Measurements from ENCODE around the gene ZSWIM1.

Gene ZSWIM1

DNA sequence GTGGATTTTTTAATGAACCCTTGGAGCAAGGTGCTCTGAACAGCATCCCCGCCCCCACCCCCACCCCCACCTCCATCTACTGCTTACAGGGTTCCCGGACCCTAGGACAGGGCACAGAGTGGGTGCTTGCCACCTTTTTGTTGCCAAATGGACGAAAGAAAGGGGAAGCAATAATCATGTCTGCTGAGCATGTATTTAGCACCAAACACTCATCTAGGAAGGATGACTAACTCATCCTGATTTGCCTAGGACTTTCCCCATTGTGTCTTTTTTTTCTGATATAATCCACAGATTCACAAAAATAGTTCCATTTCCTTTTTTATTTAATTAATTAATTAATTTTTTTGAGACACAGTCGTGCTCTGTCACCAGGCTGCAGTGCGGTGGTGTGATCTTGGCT is 32.1 kb downstream of the ZSWIM1 start:
- H3K9ac ChIP-seq, result no peak overlapping the region
- H3K79me2 ChIP-seq (ENCODE audit: insufficient read depth, low read depth), result no peaks in the 10 kb centered on the region
- H3K4me3 ChIP-seq (IDR thresholded peaks at IDR 0.05; ENCODE audit: insufficient read depth, low read depth, low read length), result no peak overlapping the region
- no peak overlapping the region for H3K27ac ChIP-seq
- H3K27me3 ChIP-seq (ENCODE audit: insufficient read depth, low read depth), result no peaks in the 10 kb centered on the region
- H3K4me1 ChIP-seq (ENCODE audit: low read depth, poor library complexity, severe bottlenecking), result peaks cover 15% of the 10 kb centered on the region
- no peak overlapping the region for H2AFZ ChIP-seq (ENCODE audit: low read depth)
- H4K20me1 ChIP-seq (ENCODE audit: insufficient read depth), result no peaks in the 10 kb centered on the region
- H3K4me2 ChIP-seq, result no peak overlapping the region
- TF ChIP-seq, protein P1, sequence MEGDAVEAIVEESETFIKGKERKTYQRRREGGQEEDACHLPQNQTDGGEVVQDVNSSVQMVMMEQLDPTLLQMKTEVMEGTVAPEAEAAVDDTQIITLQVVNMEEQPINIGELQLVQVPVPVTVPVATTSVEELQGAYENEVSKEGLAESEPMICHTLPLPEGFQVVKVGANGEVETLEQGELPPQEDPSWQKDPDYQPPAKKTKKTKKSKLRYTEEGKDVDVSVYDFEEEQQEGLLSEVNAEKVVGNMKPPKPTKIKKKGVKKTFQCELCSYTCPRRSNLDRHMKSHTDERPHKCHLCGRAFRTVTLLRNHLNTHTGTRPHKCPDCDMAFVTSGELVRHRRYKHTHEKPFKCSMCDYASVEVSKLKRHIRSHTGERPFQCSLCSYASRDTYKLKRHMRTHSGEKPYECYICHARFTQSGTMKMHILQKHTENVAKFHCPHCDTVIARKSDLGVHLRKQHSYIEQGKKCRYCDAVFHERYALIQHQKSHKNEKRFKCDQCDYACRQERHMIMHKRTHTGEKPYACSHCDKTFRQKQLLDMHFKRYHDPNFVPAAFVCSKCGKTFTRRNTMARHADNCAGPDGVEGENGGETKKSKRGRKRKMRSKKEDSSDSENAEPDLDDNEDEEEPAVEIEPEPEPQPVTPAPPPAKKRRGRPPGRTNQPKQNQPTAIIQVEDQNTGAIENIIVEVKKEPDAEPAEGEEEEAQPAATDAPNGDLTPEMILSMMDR (conservative IDR thresholded peaks at IDR 0.05; ENCODE audit: low read depth, low read length), result no peak
- H3K36me3 ChIP-seq (ENCODE audit: insufficient read depth), result no peaks in the 10 kb centered on the region

DNA sequence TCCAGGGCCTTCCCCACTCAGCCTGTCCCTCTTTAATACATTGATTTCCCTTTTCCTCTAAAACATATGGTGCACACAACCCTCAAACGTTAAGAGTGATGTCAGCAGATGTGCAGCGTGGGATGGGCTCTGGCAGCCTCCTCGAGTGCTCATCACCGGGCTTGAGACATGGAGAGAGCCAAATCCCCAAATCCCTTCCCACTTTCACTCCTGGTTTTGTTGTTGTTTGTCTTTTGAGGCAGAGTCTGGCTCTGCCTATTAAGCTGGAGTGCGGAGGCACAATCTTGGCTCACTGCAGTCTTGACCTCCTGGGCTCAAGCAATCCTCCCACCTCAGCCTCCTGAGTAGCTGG is 36.7 kb downstream of the ZSWIM1 start:
- Histone ChIP-seq H3K27me3 (ENCODE audit: insufficient read depth, low read depth) (no peaks in the 10 kb centered on the region), H2AFZ (ENCODE audit: low read depth) (no peak overlapping the region), H3K36me3 (ENCODE audit: insufficient read depth) (no peaks in the 10 kb centered on the region), H3K4me1 (ENCODE audit: low read depth, poor library complexity, severe bottlenecking) (no peaks in the 10 kb centered on the region), H3K79me2 (ENCODE audit: insufficient read depth, low read depth) (no peaks in the 10 kb centered on the region), H3K4me2 (no peak overlapping the region), H3K9ac (no peak overlapping the region), H3K27ac (no peak overlapping the region), H4K20me1 (ENCODE audit: insufficient read depth) (no peaks in the 10 kb centered on the region), H3K4me3 (IDR thresholded peaks at IDR 0.05; ENCODE audit: insufficient read depth, low read depth, low read length) (no peak overlapping the region)
- TF ChIP-seq, protein P1 (conservative IDR thresholded peaks at IDR 0.05; ENCODE audit: low read depth, low read length), result no peak

DNA sequence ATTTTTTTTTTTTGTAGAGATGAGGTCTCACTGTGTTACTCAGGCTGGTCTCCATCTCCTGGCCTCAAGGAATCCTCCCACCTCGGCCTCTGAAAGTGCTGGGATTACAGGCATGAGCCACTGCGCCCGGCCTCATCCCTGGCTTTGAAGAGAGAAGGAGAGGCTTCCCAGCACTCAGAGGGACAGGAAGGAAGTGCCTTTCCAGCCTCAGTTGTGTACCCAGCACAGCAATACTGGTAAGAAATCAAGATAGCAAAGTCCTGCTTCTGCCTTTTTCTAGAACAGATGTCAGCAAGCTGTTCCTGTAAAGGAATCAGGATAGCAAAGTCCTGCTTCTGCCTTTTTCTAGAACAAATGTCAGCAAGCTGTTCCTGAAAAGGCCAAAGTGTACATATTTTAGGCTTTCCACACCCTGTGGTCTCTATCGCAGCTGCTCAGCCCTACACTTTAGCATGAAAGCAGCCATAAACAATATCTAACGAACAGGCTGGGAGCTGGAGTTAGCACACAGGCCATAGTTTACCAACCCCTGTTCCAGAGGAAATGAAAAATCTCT is 37.2 kb downstream of the ZSWIM1 start:
- Histone ChIP-seq H3K36me3 (ENCODE audit: insufficient read depth) (no peaks in the 10 kb centered on the region), H3K4me3 (IDR thresholded peaks at IDR 0.05; ENCODE audit: insufficient read depth, low read depth, low read length) (no peak overlapping the region), H3K79me2 (ENCODE audit: insufficient read depth, low read depth) (no peaks in the 10 kb centered on the region), H4K20me1 (ENCODE audit: insufficient read depth) (no peaks in the 10 kb centered on the region), H2AFZ (ENCODE audit: low read depth) (no peak overlapping the region), H3K9ac (no peak overlapping the region), H3K4me1 (ENCODE audit: low read depth, poor library complexity, severe bottlenecking) (no peaks in the 10 kb centered on the region), H3K4me2 (no peak overlapping the region), H3K27me3 (ENCODE audit: insufficient read depth, low read depth) (no peaks in the 10 kb centered on the region), H3K27ac (no peak overlapping the region)
- TF ChIP-seq, protein P1 (conservative IDR thresholded peaks at IDR 0.05; ENCODE audit: low read depth, low read length), result no peak

DNA sequence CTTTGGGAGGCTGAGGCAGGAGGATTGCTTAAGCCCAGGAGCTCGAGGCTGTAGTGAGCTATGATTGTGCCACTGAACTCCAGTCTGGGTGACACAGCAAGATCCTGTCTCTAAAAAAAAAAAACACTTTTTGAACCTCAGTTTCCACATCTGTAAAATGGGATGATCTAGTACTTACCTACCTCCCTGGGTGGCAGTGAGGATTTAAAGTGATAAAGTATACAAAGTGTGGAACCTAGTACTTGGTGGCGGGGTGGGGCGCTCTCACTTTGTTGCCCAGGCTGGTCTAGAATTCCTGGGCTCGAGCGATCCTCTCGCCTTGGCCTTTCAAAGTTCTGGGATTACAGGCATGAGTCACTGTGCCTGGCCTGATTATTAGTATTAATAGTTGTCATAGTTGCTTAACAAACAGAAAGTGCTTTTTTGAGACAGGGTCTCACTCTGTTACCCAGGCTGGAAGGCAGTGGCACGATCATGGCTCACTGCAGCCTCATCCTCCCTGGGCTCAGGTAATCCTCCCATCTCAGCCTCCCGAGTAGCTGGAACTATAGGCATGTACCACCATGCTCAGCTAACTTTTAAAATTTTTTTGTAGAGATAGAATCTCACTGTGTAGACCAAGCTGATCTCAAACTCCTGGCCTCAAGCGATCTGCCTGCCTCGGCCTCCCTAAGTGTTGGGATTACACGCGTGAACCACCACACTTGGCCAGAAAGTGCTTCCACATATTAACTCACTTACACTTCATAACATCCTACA is 37.9 kb downstream of the ZSWIM1 start:
- no peak overlapping the region for H2AFZ ChIP-seq (ENCODE audit: low read depth)
- H3K9ac ChIP-seq, result no peak overlapping the region
- H3K4me2 ChIP-seq, result no peak overlapping the region
- no peak overlapping the region for H3K27ac ChIP-seq
- no peaks in the 10 kb centered on the region for H4K20me1 ChIP-seq (ENCODE audit: insufficient read depth)
- no peaks in the 10 kb centered on the region for H3K36me3 ChIP-seq (ENCODE audit: insufficient read depth)
- TF ChIP-seq, protein P1 (conservative IDR thresholded peaks at IDR 0.05; ENCODE audit: low read depth, low read length), result no peak
- H3K27me3 ChIP-seq (ENCODE audit: insufficient read depth, low read depth), result no peaks in the 10 kb centered on the region
- peaks cover 4% of the 10 kb centered on the region for H3K4me1 ChIP-seq (ENCODE audit: low read depth, poor library complexity, severe bottlenecking)
- H3K4me3 ChIP-seq (IDR thresholded peaks at IDR 0.05; ENCODE audit: insufficient read depth, low read depth, low read length), result no peak overlapping the region
- H3K79me2 ChIP-seq (ENCODE audit: insufficient read depth, low read depth), result no peaks in the 10 kb centered on the region
